ENCODE results near the gene ASPM. TPM values are rescaled to one million over a fixed set of nuclear protein-coding genes. Genes with fewer than 3 reads are reported as not detected.

ASPM gene
- total and polyA plus RNA-seq, 2 donors (not counting 1 experiment from before 2014, with no cell fraction given) = 4.4 to 9.7 TPM

DNA sequence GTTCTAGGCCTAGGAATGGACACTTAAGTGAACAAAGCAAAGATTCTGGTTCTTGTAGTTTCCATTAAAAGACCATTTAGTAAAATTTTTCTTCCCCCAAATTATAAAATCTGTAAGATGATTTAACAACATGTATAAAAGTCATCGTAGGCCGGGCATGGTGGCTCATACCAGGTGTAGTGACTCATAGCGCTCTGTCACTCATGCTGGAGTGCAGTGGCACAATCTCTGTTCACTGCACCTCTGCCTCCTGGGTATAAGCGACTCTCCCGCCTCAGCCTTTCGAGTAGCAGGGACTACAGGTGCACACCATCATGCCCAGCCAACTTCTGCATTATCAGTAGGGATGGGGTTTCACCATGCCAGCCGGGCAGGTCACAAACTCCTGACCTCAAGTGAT, 9.1 kb downstream of the ASPM start:
- Histone ChIP-seq H3K4me2 (ENCODE audit: extremely low read depth, insufficient read depth, low read length) (no peak overlapping the region), H3K27ac (ENCODE audit: insufficient read depth, low read length) (no peak overlapping the region), H2AFZ (ENCODE audit: low read length) (no peak overlapping the region), H3K9ac (ENCODE audit: insufficient read depth, low read length) (no peak overlapping the region), H3K36me3 (ENCODE audit: control insufficient read depth, insufficient read depth, low read length) (no peaks in the 10 kb centered on the region), H3K79me2 (ENCODE audit: control insufficient read depth, insufficient read depth, low read length) (peaks cover 36% of the 10 kb centered on the region), H3K9me3 (ENCODE audit: control insufficient read depth, insufficient read depth, low read depth, low read length) (no peaks in the 10 kb centered on the region), H3K27me3 (ENCODE audit: control insufficient read depth, insufficient read depth, low read length) (no peaks in the 10 kb centered on the region), H4K20me1 (ENCODE audit: control insufficient read depth, extremely low read depth, insufficient read depth, low read length) (no peaks in the 10 kb centered on the region), H3K4me3 (replicated peaks in 1 of 4; ENCODE audit: control extremely low read depth in 1 of 4, insufficient read depth in 1 of 4, low read depth in 3 of 4, low read length in 4 of 4) (no peak overlapping the region), H3K4me1 (ENCODE audit: control insufficient read depth, extremely low read depth, insufficient read depth, low read length) (peaks cover 4% of the 10 kb centered on the region)
- DNase-seq (ENCODE audit: low read depth in 2 of 2) = no peak
- TF ChIP-seq CTCF (conservative IDR thresholded peaks at IDR 0.05 in 1 of 2, IDR thresholded peaks at IDR 0.05 in 1 of 2; ENCODE audit: low read depth in 1 of 2, low read length in 2 of 2) (no peak), EZH2 (IDR thresholded peaks at IDR 0.05; ENCODE audit: low read length, missing control alignments) (no peak)

- no peaks in the 10 kb centered on the region for H3K79me2 ChIP-seq (ENCODE audit: control insufficient read depth, insufficient read depth, low read length)
- H2AFZ ChIP-seq (ENCODE audit: low read length) = no peak overlapping the region
- no peak overlapping the region for H3K9ac ChIP-seq (ENCODE audit: insufficient read depth, low read length)
- no peak overlapping the region for H3K4me2 ChIP-seq (ENCODE audit: extremely low read depth, insufficient read depth, low read length)
- H3K27me3 ChIP-seq (ENCODE audit: control insufficient read depth, insufficient read depth, low read length) = no peaks in the 10 kb centered on the region
- no peaks in the 10 kb centered on the region for H3K36me3 ChIP-seq (ENCODE audit: control insufficient read depth, insufficient read depth, low read length)
- no peaks in the 10 kb centered on the region for H3K4me1 ChIP-seq (ENCODE audit: control insufficient read depth, extremely low read depth, insufficient read depth, low read length)
- no peaks in the 10 kb centered on the region for H3K9me3 ChIP-seq (ENCODE audit: control insufficient read depth, insufficient read depth, low read depth, low read length)
- DNase-seq (ENCODE audit: low read depth in 2 of 2) = peak; percentile 28 to 87
- H3K4me3 ChIP-seq (replicated peaks in 1 of 4; ENCODE audit: control extremely low read depth in 1 of 4, insufficient read depth in 1 of 4, low read depth in 3 of 4, low read length in 4 of 4) = no peak overlapping the region
- no peaks in the 10 kb centered on the region for H4K20me1 ChIP-seq (ENCODE audit: control insufficient read depth, extremely low read depth, insufficient read depth, low read length)
- peak overlapping the region; percentile 28 for H3K27ac ChIP-seq (ENCODE audit: insufficient read depth, low read length)
- TF ChIP-seq CTCF (conservative IDR thresholded peaks at IDR 0.05 in 1 of 2, IDR thresholded peaks at IDR 0.05 in 1 of 2; ENCODE audit: low read depth in 1 of 2, low read length in 2 of 2) (no peak), EZH2 (IDR thresholded peaks at IDR 0.05; ENCODE audit: low read length, missing control alignments) (no peak)
Observed at GRCh38 chr1:197130677-197131304, 15.7 kb downstream of the ASPM start.

DNA sequence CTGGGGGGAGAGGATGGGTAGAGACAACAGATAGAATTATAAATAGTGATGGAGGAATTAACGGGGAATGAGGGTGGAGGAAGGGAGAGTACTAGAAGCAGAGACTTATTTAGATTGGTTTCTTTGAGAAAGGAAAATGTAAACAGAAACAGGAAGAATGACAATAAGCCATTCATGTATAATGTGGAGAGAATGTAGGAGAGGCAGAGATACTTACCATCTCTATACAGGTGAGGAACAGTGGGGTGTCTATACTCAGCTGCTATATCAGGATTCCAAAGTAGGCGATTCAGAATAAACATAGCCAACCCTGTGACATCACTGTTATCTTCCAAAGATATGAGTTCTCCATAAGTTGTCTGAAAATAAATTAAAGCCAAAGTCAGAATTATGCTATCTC, 16.8 kb downstream of the ASPM start:
- Histone ChIP-seq H3K9me3 (ENCODE audit: control insufficient read depth, insufficient read depth, low read depth, low read length) (no peaks in the 10 kb centered on the region), H4K20me1 (ENCODE audit: control insufficient read depth, extremely low read depth, insufficient read depth, low read length) (no peaks in the 10 kb centered on the region), H3K4me1 (ENCODE audit: control insufficient read depth, extremely low read depth, insufficient read depth, low read length) (no peaks in the 10 kb centered on the region), H3K79me2 (ENCODE audit: control insufficient read depth, insufficient read depth, low read length) (no peaks in the 10 kb centered on the region), H3K4me3 (replicated peaks in 1 of 4; ENCODE audit: control extremely low read depth in 1 of 4, insufficient read depth in 1 of 4, low read depth in 3 of 4, low read length in 4 of 4) (no peak overlapping the region), H3K27ac (ENCODE audit: insufficient read depth, low read length) (no peak overlapping the region), H2AFZ (ENCODE audit: low read length) (no peak overlapping the region), H3K36me3 (ENCODE audit: control insufficient read depth, insufficient read depth, low read length) (no peaks in the 10 kb centered on the region), H3K27me3 (ENCODE audit: control insufficient read depth, insufficient read depth, low read length) (no peaks in the 10 kb centered on the region), H3K4me2 (ENCODE audit: extremely low read depth, insufficient read depth, low read length) (no peak overlapping the region), H3K9ac (ENCODE audit: insufficient read depth, low read length) (no peak overlapping the region)
- no peak for DNase-seq (ENCODE audit: low read depth in 2 of 2)
- no peak for TF ChIP-seq CTCF (conservative IDR thresholded peaks at IDR 0.05 in 1 of 2, IDR thresholded peaks at IDR 0.05 in 1 of 2; ENCODE audit: low read depth in 1 of 2, low read length in 2 of 2)
- TF ChIP-seq EZH2 (IDR thresholded peaks at IDR 0.05; ENCODE audit: low read length, missing control alignments) = no peak

Measured in fibroblast of lung (primary cell).